HG02852 (cell line): ENCODE results near the gene ATP6AP1.

Source experiments
- ATAC-seq: cut with Tn5 transposase; IDR thresholded peaks from one replicate; pipeline ENCODE4 v1.9.1; 2021; ENCODE audit warnings: mild to moderate bottlenecking, moderate library complexity; ENCODE audit not compliant: unreplicated experiment

ATP6AP1 gene

GRCh38 chrX:154486052-154486395 lies 57.5 kb downstream of the ATP6AP1 start:
- ATAC-seq = no peak
